ENCODE results near the gene MT1B. TPM values are rescaled to one million over a fixed set of nuclear protein-coding genes. Genes with fewer than 3 reads are reported as not detected.
"Not testable (repeated sequence)": the region's sequence is repeated elsewhere in the genome, so short reads cannot be mapped to it uniquely, and the experiment has no call there.

MT1B gene
- total RNA-seq, 1 donor from 2014 or later: not detected

GRCh38 chr16:56617212-56618085 is 34.2 kb upstream of the MT1B start:
- Mint-ChIP-seq H3K27me3 (ENCODE audit: unreplicated experiment) (no peaks in the 10 kb centered on the region), H3K36me3 (ENCODE audit: unreplicated experiment) (no peaks in the 10 kb centered on the region), H3K4me3 (ENCODE audit: unreplicated experiment) (peak overlapping the region; percentile 42), H3K9me3 (ENCODE audit: unreplicated experiment) (no peaks in the 10 kb centered on the region), H3K27ac (ENCODE audit: unreplicated experiment) (no peak overlapping the region), H3K4me1 (ENCODE audit: unreplicated experiment) (peaks cover 28% of the 10 kb centered on the region)
- TF ChIP-seq, protein P1, sequence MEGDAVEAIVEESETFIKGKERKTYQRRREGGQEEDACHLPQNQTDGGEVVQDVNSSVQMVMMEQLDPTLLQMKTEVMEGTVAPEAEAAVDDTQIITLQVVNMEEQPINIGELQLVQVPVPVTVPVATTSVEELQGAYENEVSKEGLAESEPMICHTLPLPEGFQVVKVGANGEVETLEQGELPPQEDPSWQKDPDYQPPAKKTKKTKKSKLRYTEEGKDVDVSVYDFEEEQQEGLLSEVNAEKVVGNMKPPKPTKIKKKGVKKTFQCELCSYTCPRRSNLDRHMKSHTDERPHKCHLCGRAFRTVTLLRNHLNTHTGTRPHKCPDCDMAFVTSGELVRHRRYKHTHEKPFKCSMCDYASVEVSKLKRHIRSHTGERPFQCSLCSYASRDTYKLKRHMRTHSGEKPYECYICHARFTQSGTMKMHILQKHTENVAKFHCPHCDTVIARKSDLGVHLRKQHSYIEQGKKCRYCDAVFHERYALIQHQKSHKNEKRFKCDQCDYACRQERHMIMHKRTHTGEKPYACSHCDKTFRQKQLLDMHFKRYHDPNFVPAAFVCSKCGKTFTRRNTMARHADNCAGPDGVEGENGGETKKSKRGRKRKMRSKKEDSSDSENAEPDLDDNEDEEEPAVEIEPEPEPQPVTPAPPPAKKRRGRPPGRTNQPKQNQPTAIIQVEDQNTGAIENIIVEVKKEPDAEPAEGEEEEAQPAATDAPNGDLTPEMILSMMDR (IDR thresholded peaks at IDR 0.05): no peak
- DNase-seq (ENCODE audit: extremely low spot score, unreplicated experiment): no peak

- no peaks in the 10 kb centered on the region for H3K27me3 Mint-ChIP-seq (ENCODE audit: unreplicated experiment)
- H3K36me3 Mint-ChIP-seq (ENCODE audit: unreplicated experiment): no peaks in the 10 kb centered on the region
- H3K9me3 Mint-ChIP-seq (ENCODE audit: unreplicated experiment): no peaks in the 10 kb centered on the region
- DNase-seq (ENCODE audit: extremely low spot score, unreplicated experiment): no peak
- peaks cover 26% of the 10 kb centered on the region for H3K4me1 Mint-ChIP-seq (ENCODE audit: unreplicated experiment)
- TF ChIP-seq, protein P1 (IDR thresholded peaks at IDR 0.05): no peak
- H3K4me3 Mint-ChIP-seq (ENCODE audit: unreplicated experiment): no peak overlapping the region
- H3K27ac Mint-ChIP-seq (ENCODE audit: unreplicated experiment): no peak overlapping the region
These were observed 33.5 kb upstream of the MT1B start for GRCh38 chr16:56618138-56618537.

GRCh38 chr16:56620339-56620897 is 31.3 kb upstream of the MT1B start:
- H3K9me3 Mint-ChIP-seq (ENCODE audit: unreplicated experiment): no peaks in the 10 kb centered on the region
- TF ChIP-seq, protein P1 (IDR thresholded peaks at IDR 0.05): no peak

DNA sequence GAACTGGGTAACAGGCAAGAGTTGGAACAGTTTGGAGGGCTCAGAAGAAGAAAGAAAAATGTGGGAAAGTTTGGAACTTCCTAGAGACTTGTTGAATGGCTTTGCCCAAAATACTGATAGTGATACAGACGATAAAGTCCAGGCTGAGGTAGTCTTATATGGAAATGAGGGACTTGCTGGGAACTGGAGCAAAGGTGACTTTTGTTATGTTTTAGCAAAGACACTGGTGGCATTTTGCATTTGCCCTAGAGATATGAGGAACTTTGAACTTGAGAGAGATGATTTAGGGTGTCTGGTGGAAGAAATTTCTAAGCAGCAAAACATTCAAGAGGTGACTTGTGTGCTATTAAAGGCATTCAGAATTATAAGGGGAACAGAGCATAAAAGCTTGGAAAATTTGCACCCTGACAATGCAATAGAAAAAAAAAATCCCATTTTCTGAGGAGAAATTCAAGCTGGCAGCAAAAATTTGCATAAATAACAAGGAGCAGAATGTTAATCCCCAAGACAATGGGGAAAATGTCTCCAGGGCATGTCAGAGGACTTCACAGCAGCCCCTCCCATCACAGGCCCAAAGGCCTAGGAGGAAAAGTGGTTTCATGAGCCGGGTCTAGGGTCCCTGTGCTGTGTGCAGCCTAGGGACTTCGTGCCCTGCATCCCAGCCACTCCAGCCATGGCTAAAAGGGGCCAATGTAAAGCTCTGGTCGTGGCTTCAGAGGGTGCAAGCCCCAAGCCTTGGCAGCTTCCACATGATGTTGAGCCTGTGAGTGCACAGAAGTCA is 29.8 kb upstream of the MT1B start:
- not testable (repeated sequence) for H3K9me3 Mint-ChIP-seq (ENCODE audit: unreplicated experiment); H3K4me3 Mint-ChIP-seq (ENCODE audit: unreplicated experiment); H3K36me3 Mint-ChIP-seq (ENCODE audit: unreplicated experiment); H3K27me3 Mint-ChIP-seq (ENCODE audit: unreplicated experiment); DNase-seq (ENCODE audit: extremely low spot score, unreplicated experiment); H3K27ac Mint-ChIP-seq (ENCODE audit: unreplicated experiment)
- peaks cover 29% of the 10 kb centered on the region for H3K4me1 Mint-ChIP-seq (ENCODE audit: unreplicated experiment)

More at GRCh38 chr16:56620339-56620897, 31.3 kb upstream of the MT1B start:
- Mint-ChIP-seq H3K27me3 (ENCODE audit: unreplicated experiment) (no peaks in the 10 kb centered on the region), H3K27ac (ENCODE audit: unreplicated experiment) (no peak overlapping the region), H3K4me1 (ENCODE audit: unreplicated experiment) (peaks cover 18% of the 10 kb centered on the region), H3K36me3 (ENCODE audit: unreplicated experiment) (no peaks in the 10 kb centered on the region), H3K4me3 (ENCODE audit: unreplicated experiment) (no peak overlapping the region)
- DNase-seq (ENCODE audit: extremely low spot score, unreplicated experiment): no peak

- not testable (repeated sequence) for H3K27ac Mint-ChIP-seq (ENCODE audit: unreplicated experiment); H3K9me3 Mint-ChIP-seq (ENCODE audit: unreplicated experiment); H3K36me3 Mint-ChIP-seq (ENCODE audit: unreplicated experiment); DNase-seq (ENCODE audit: extremely low spot score, unreplicated experiment); H3K27me3 Mint-ChIP-seq (ENCODE audit: unreplicated experiment); H3K4me3 Mint-ChIP-seq (ENCODE audit: unreplicated experiment)
- H3K4me1 Mint-ChIP-seq (ENCODE audit: unreplicated experiment): peaks cover 32% of the 10 kb centered on the region
These were observed 28.5 kb upstream of the MT1B start for GRCh38 chr16:56623184-56623583.

All from osteocyte (in vitro differentiated cells).